ENCODE data around the gene PAPPA.

DNA sequence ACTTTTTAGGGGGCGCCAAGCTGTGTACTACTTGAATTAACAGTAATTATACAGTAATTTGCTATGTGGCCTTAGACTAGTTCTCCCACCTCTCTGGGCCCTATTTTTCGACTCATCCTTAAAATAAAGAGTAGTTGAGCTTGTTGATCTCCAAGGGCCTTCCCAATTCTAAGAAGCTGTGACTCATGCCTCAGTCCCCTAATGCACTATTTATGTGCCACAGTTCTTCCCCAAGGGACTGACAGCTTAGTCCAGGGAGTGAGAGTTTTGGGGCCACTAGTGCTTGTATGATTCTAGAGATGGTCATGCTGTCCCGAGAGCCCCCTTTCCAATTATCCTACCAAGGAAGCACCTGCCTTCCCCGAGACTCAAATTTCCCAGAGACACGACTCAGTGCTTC lies 149.7 kb downstream of the PAPPA start:
- TF ChIP-seq, protein P1, sequence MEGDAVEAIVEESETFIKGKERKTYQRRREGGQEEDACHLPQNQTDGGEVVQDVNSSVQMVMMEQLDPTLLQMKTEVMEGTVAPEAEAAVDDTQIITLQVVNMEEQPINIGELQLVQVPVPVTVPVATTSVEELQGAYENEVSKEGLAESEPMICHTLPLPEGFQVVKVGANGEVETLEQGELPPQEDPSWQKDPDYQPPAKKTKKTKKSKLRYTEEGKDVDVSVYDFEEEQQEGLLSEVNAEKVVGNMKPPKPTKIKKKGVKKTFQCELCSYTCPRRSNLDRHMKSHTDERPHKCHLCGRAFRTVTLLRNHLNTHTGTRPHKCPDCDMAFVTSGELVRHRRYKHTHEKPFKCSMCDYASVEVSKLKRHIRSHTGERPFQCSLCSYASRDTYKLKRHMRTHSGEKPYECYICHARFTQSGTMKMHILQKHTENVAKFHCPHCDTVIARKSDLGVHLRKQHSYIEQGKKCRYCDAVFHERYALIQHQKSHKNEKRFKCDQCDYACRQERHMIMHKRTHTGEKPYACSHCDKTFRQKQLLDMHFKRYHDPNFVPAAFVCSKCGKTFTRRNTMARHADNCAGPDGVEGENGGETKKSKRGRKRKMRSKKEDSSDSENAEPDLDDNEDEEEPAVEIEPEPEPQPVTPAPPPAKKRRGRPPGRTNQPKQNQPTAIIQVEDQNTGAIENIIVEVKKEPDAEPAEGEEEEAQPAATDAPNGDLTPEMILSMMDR (IDR thresholded peaks at IDR 0.05; ENCODE audit: insufficient read depth, low read length, poor library complexity, severe bottlenecking): no peak
- TF ChIP-seq EZH2phosphoT487 (conservative IDR thresholded peaks at IDR 0.05; ENCODE audit: low read length): no peak

Data from SU-DHL-6 (cell line).